Aorta (tissue), 5 donors: ENCODE measurements around the gene GPX2. TPM values are rescaled to one million over a fixed set of nuclear protein-coding genes. Genes with fewer than 3 reads are reported as not detected.

Source experiments
- ATAC-seq: fragments of 200-7000 bp; cut with Tn5 transposase; one replicate; pipeline ENCODE4 v1.9.1; 2022; ENCODE audit warnings: moderate library complexity; ENCODE audit not compliant: low FRiP score
- DNase-seq, 2 donors: peaks; one replicate each; pipeline ENCODE4 v3.0.0-alpha.2; 2020
- H3K27ac ChIP-seq, 2 donors: one replicate each; pipeline ENCODE4 v1.5.1; 2013; ENCODE audit warnings: low read length in 2 of 2, mild to moderate bottlenecking in 2 of 2, moderate library complexity in 2 of 2, control low read depth in 1 of 2, inconsistent platforms in 1 of 2, low read depth in 1 of 2
- H3K27me3 ChIP-seq, 2 donors: one replicate each; pipeline ENCODE4 v1.6.1; 2013; ENCODE audit warnings: control low read depth in 1 of 2, low read length in 1 of 2, mild to moderate bottlenecking in 1 of 2, moderate library complexity in 1 of 2; ENCODE audit not compliant: insufficient read depth in 2 of 2, control insufficient read depth in 1 of 2
- H3K36me3 ChIP-seq, 2 donors: one replicate each; pipeline ENCODE4 v1.6.1; 2013; ENCODE audit warnings: control low read depth in 1 of 2, low read length in 1 of 2, mild to moderate bottlenecking in 1 of 2; ENCODE audit not compliant: insufficient read depth in 2 of 2, control insufficient read depth in 1 of 2
- H3K4me1 ChIP-seq, 2 donors: one replicate each; pipeline ENCODE4 v1.6.1; 2013; ENCODE audit warnings: low read length in 2 of 2, control low read depth in 1 of 2, mild to moderate bottlenecking in 1 of 2, moderate library complexity in 1 of 2; ENCODE audit not compliant: insufficient read depth in 2 of 2, control insufficient read depth in 1 of 2
- H3K4me3 ChIP-seq, 2 donors: one replicate each; pipeline ENCODE4 v1.5.1; 2013; ENCODE audit warnings: low read length in 2 of 2, control low read depth in 1 of 2, mild to moderate bottlenecking in 1 of 2
- H3K9me3 ChIP-seq: one replicate; pipeline ENCODE4 v1.6.1; 2013; ENCODE audit warnings: mild to moderate bottlenecking, low read length; ENCODE audit not compliant: control insufficient read depth
- WGBS, 2 donors: extraction: QIAGEN DNeasy Blood & Tissue Kit; methylation state at CpG; one replicate each; pipeline ENCODE4 v1.1.7; 2013; 5-methylcytosine and 5-hydroxymethylcytosine counted together
- intact Hi-C, 2 donors: fragments of 100-400 bp; cut with DNase I; formaldehyde crosslinking; loops; one replicate each; pipeline versions ENCODE4 v1.14.2 to v1.15.0; 2022
- polyA plus RNA-seq, 2 donors: library from polyadenylated mRNA; stranded (reverse); fragments of 200-250 nt; gene quantifications; one replicate each; pipeline ENCODE4 v1.2.3, GENCODE V29; 2013
- total RNA-seq, 2 donors: library from RNA; stranded (reverse); fragmentation: NEBNext Ultra II Directional; extraction: Animal tissue kit (Norgen Biotek cat#: 25700); gene quantifications; one replicate each; pipeline ENCODE4 v1.2.1, GENCODE V29; 2021
- donor health status: healthy with polysubstance abuse.
- donor health status: Bipolar disorder and iron deficiency.
- donor health status: DM: no; HTN: no; CAD: no.
- donor health status: DM: no; HTN: no; CAD: no.
- donor health status: DM: yes; HTN: yes; CAD: no.

GPX2 gene
- total and polyA plus RNA-seq, 4 donors = 16.8 TPM; not detected in 3

DNA sequence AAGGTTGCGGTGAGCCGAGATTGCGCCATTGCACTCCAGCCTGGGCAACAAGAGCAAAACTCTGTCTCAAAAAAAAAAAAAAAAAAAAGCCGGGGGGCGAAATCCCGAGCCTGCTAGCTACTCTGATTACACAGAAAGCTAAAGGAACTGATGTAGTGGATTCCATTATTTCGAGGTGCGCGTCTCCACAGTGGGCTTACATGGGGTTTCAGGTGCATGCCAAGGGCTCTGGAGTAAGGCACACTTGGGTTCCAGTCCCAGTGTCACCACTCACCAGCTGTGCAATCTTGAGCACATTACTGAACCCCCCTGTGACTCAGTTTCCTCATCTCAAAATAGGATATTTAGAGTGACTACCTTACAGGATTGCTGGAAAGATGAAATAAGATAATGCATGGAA, 31.3 kb upstream of the GPX2 start:
- WGBS, 2 donors = 97% methylated on average over 7 to 9 of the region's 9 CpGs
- ATAC-seq = no peak

DNA sequence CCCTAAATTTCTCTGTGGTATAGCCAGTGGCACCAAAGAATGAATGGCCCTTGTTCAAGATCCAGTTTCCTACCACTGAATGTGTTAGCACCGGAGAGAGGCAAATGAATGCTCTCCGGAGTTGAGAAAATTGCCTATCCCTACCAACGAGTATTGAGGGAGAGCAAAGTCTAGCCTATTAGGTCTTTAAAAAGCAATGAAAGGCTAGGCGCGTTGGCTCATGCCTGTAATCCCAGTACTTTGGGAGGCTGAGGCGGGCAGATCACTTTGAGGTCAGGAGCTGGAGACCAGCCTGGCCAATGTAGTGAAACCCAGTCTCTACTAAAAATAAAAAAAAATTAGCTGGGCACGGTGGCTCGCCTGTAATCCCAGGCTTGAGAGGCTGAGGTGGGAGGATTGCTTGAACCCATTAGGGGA, 30.5 kb upstream of the GPX2 start:
- ATAC-seq (no peak), DNase-seq (no peak)
- Histone ChIP-seq H3K36me3 (no peaks in the 10 kb centered on the region), H3K4me1 (peaks cover 0 to 3% of the 10 kb centered on the region in 2 donors), H3K9me3 (no peaks in the 10 kb centered on the region), H3K4me3 (peak overlapping the region in 1 of 2 donors; percentile 64), H3K27ac (no peak overlapping the region), H3K27me3 (no peaks in the 10 kb centered on the region)
- intact Hi-C loops = no loop called here
- 31 to 43% methylated on average over 8 of the region's 8 CpGs for WGBS, 2 donors

More for the DNA sequence above, 31.3 kb upstream of the GPX2 start:
- Histone ChIP-seq H3K27ac (no peak overlapping the region), H3K27me3 (no peaks in the 10 kb centered on the region), H3K9me3 (no peaks in the 10 kb centered on the region), H3K4me1 (peaks cover 0 to 2% of the 10 kb centered on the region in 2 donors), H3K36me3 (no peaks in the 10 kb centered on the region), H3K4me3 (no peak overlapping the region)
- intact Hi-C loops = no loop called here
- DNase-seq = no peak

GRCh38 chr14:64971943-64972791, 29.6 kb upstream of the GPX2 start, which contains the start of gene RAB15:
RAB15 (minus strand) TSS chr14:64972336; CDS start chr14:64972076, 260 bp downstream.
- intact Hi-C loops = no loop called here

GRCh38 chr14:64971491-64971942, 29.0 kb upstream of the GPX2 start:
- no peak for DNase-seq
- no peaks in the 10 kb centered on the region for H3K9me3 ChIP-seq
- H3K4me3 ChIP-seq = peak overlapping the region; percentile 64 to 79
- 2 to 3% methylated on average over 27 to 31 of the region's 31 CpGs for WGBS, 2 donors
- peaks cover 0 to 3% of the 10 kb centered on the region in 2 donors for H3K4me1 ChIP-seq
- no peaks in the 10 kb centered on the region for H3K36me3 ChIP-seq
- H3K27ac ChIP-seq = no peak overlapping the region
- intact Hi-C loops = no loop called here
- no peak for ATAC-seq
- no peaks in the 10 kb centered on the region for H3K27me3 ChIP-seq

More at GRCh38 chr14:64971943-64972791, 29.6 kb upstream of the GPX2 start, which contains the start of gene RAB15:
- Histone ChIP-seq H3K27me3 (no peaks in the 10 kb centered on the region), H3K36me3 (no peaks in the 10 kb centered on the region), H3K9me3 (no peaks in the 10 kb centered on the region), H3K4me1 (peaks cover 0 to 3% of the 10 kb centered on the region in 2 donors), H3K4me3 (peak within 1 kb of the TSS; percentile 64 to 79), H3K27ac (no peak within 1 kb of the TSS)
- DNase-seq = peak; percentile 59 to 84
- 0 to 1% methylated on average over 41 to 96 of the region's 96 CpGs for WGBS, 2 donors
- ATAC-seq = peak; percentile 68

GRCh38 chr14:64970776-64971477, 28.4 kb upstream of the GPX2 start:
- intact Hi-C loops = no loop called here
- 23 to 26% methylated on average over 8 of the region's 8 CpGs for WGBS, 2 donors
- peak overlapping the region in 1 of 2 donors; percentile 64 for H3K4me3 ChIP-seq
- no peaks in the 10 kb centered on the region for H3K27me3 ChIP-seq
- no peak overlapping the region for H3K27ac ChIP-seq
- ATAC-seq = no peak
- H3K4me1 ChIP-seq = peaks cover 0 to 3% of the 10 kb centered on the region in 2 donors
- no peak for DNase-seq
- H3K36me3 ChIP-seq = no peaks in the 10 kb centered on the region
- no peaks in the 10 kb centered on the region for H3K9me3 ChIP-seq

DNA sequence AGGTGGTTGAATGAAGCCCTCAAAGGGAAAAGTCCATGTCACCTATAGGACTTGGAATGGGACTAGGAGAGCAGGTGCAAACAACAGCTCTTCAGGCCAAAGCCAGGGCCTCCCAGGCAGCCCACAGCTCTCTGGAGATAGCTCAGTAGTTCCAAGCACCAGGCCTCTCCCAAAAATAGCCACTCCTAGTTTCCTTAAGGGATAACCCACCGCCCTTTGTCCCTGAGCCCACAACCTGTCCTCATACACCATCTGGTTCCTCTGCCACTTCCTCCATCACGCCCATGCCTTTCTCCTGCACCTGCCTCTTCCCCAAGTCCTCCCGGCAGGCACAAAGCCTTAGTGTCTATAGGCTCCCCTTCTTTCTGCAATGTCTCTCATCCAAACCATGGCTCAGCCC, 27.5 kb upstream of the GPX2 start:
- no peak for DNase-seq
- H3K4me3 ChIP-seq = no peak overlapping the region
- ATAC-seq = no peak
- 88 to 98% methylated on average over 3 of the region's 3 CpGs for WGBS, 2 donors
- H3K27me3 ChIP-seq = no peaks in the 10 kb centered on the region
- H3K27ac ChIP-seq = no peak overlapping the region
- H3K4me1 ChIP-seq = peaks cover 0 to 3% of the 10 kb centered on the region in 2 donors
- no peaks in the 10 kb centered on the region for H3K36me3 ChIP-seq
- intact Hi-C loops = no loop called here
- no peaks in the 10 kb centered on the region for H3K9me3 ChIP-seq

DNA sequence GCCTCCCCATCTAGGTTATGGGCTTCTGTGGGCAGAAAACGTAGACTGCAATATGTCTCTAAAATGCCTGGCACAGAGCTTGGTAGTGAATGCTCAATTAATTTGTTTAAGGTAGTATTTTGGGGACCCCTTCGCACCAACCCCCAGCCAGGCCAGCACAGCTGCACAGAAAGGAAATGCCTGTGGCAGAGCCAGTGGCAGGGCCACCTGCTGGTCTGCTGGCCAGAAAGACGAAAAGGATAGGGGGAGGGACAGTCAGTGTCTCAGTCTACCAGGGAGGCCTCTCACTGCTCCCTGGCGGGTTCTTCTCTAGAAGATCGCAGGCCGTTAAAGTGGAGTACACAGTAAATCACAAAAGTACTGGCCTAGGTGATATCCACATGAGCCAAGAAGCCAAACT, 26.1 kb upstream of the GPX2 start:
- Histone ChIP-seq H3K4me3 (no peak overlapping the region), H3K36me3 (no peaks in the 10 kb centered on the region), H3K27ac (no peak overlapping the region), H3K27me3 (no peaks in the 10 kb centered on the region), H3K9me3 (no peaks in the 10 kb centered on the region), H3K4me1 (peaks cover 0 to 3% of the 10 kb centered on the region in 2 donors)
- ATAC-seq (no peak), DNase-seq (no peak)
- intact Hi-C loops = no loop called here
- 64 to 74% methylated on average over 6 of the region's 6 CpGs for WGBS, 2 donors

- WGBS, 2 donors = 89 to 90% methylated on average over 7 of the region's 7 CpGs
Observed at GRCh38 chr14:64968167-64968566, 25.6 kb upstream of the GPX2 start.

More at GRCh38 chr14:64968167-64968566, 25.6 kb upstream of the GPX2 start:
- peaks cover 0 to 3% of the 10 kb centered on the region in 2 donors for H3K4me1 ChIP-seq
- intact Hi-C loops = no loop called here
- H3K27ac ChIP-seq = no peak overlapping the region
- H3K9me3 ChIP-seq = no peaks in the 10 kb centered on the region
- H3K27me3 ChIP-seq = no peaks in the 10 kb centered on the region
- ATAC-seq (no peak), DNase-seq (no peak)
- no peaks in the 10 kb centered on the region for H3K36me3 ChIP-seq
- H3K4me3 ChIP-seq = no peak overlapping the region
